NCI-H82 (cell line): ENCODE results near the gene ATAD3C.
"Not testable (repeated sequence)": the region's sequence is repeated elsewhere in the genome, so short reads cannot be mapped to it uniquely, and the experiment has no call there.

Experiments
- DNase-seq: peaks from one replicate; lab custom pipeline; 2025; lab: John Stamatoyannopoulos, UW

Gene ATAD3C

DNA sequence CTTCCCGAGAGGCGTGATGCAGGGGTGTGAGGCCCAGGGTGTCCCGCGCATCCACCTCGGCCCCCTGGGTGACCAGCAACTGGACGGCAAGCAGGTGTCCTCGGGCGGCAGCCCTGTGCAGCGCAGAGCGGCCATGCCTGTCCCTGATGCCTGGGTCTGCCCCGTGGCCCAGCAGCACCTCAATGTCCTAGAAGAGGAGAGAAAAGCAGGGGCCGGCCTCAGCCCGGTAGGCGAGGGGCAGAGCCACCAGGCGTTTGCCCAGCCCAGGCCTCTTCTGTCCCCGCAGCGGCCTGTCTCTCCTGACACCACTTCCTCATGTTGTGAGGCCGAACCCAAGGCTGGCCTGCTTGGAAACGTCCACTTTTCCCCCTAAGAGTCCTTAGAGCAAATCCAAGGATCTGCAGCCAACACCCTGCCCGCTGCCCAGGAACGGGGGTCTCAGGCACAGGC lies 30.1 kb upstream of the ATAD3C start:
- DNase-seq, result no peak

GRCh38 chr1:1419813-1420653 lies 29.5 kb upstream of the ATAD3C start:
- DNase-seq, result peak; percentile 63

- peak; percentile 78 for DNase-seq
These were observed 28.8 kb upstream of the ATAD3C start for GRCh38 chr1:1420654-1421141.

- DNase-seq, result peak; percentile 97
These were observed 28.2 kb upstream of the ATAD3C start, which contains the start of gene ANKRD65 for GRCh38 chr1:1421147-1421906. Gene ANKRD65, minus strand, starts transcription at chr1:1421276. Its CDS starts 271 bp downstream, at chr1:1421005.

GRCh38 chr1:1421907-1422464 lies 27.5 kb upstream of the ATAD3C start:
- DNase-seq, result no peak

DNA sequence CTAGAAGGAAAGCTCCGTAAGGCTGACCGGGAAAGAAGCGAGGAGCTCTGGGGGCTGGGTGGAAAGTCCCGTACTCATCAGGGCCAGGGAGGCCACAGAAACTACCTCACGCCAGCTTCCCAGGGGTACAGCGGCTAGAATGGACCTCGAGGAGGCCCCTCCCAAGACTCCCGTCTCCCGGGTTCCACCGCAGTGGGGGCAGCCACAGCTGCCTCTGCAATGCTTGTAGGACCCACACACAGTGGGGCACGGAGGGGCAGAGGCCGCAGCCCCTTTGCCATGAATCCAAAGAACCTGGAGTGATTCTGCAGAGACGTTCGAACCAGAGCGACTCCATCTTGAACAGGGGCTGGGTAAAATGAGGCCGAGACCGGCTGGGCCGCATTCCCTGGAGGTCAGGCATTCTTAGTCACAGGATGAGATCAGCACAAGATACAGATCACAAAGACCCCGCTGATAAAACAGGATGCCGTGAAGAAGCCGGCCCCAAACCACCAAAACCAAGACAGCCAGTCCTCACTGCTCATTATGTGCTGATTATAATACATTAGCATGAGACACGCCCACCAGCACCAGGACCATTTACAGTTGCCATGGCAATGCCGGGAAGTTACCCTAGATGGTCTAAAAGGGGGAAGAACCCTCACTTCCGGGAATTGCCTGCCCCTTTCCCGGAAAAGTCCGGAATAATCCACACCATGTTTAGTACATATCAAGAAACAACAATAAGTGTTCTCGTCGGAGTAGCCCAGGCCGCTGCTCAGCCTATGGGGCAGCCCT lies 26.8 kb upstream of the ATAD3C start:
- DNase-seq, result peak; percentile 38

- DNase-seq, result no peak
These were observed 26.3 kb upstream of the ATAD3C start for GRCh38 chr1:1423245-1423597.

- no peak for DNase-seq
These were observed 24.8 kb upstream of the ATAD3C start for GRCh38 chr1:1424707-1425106.

- no peak for DNase-seq
These were observed 24.1 kb upstream of the ATAD3C start for GRCh38 chr1:1425426-1425752.

GRCh38 chr1:1425753-1426495 lies 23.6 kb upstream of the ATAD3C start:
- DNase-seq, result no peak

GRCh38 chr1:1426496-1427105 lies 22.9 kb upstream of the ATAD3C start:
- DNase-seq, result no peak

DNA sequence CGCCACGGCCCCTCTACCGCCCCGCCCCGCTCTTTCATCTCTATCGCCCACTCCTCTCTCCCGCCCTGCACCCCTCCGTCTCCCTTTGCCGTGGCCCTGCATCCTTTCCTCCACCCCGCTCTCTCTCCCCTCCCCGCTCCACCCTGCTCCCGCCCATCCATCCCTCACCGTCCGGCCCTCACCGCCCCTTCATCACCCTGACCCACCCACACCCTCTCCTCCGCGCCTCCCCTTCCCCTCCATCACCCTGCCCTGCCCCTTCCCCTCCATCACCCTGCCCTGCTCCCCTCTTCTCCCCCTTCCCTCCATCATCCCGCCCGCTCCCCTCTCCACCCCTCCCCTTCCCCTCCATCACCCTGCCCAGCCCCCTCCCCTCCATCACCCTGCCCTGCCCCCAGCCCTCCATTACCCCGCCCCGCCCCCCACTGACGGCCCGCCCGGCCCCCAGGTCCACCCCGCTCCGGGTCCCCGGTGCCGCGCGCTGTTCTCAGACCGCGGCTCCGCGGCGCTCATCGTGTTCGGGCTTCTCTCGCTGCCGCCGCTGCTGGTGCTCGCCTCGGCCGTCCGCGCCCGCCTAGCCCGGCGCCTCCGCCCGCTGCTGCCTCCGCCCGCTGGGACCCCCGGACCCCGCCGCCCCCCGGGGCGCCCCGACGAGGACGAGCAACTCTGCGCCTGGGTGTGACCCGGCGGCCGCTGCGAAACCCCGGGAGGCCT lies 22.2 kb upstream of the ATAD3C start:
- peak; percentile 99 for DNase-seq

GRCh38 chr1:1427820-1428148 lies 21.7 kb upstream of the ATAD3C start:
- peak; percentile 46 for DNase-seq

- DNase-seq, result peak; percentile 57
These were observed 21.3 kb upstream of the ATAD3C start for GRCh38 chr1:1428174-1428573.

GRCh38 chr1:1428967-1429366 lies 20.5 kb upstream of the ATAD3C start:
- DNase-seq, result not testable (repeated sequence)

- DNase-seq, result no peak
These were observed 19.8 kb upstream of the ATAD3C start for GRCh38 chr1:1429671-1430073.

DNA sequence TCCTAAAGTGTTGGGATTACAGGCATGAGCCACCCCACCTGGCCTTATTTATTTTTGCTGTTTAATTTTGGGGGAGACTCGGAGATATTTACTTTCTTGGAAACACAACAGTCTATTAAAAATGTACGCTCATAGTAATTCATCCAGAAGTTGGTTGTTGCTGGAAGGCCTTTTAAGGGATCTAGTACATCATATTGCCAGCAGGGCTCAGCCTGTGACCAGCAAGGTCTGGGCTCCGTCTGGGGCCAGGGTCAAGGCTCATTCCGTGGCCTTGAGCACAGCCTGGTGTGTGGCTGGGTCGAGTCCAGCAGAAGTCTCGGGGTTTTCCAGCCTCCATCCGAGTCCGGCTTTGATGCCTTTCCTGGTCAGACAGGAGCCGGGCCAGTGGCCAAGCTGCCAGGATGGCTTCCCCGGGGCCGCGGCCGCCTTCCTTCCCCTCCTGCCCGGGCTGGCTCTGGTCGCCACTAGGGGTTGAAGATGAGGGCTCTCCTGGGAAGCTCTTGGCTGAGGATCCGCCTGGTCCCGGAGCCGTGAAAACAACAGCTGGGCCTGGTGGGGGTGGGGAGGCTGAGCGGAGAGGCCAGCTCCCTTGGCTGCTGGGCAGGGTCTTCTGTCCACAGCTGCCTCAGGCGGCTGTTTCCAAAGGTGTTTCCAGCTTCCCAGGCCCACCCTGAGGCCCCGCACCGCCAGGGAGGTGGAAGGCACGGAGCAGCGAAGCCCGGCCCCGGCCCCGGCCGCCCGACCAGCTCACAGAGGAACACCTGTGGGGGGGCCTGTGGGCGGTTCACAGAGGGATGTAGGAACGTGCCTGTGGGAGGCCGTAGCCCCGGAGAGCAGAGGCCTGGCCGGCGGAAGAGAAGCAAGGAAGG lies 19.1 kb upstream of the ATAD3C start:
- peak; percentile 97 for DNase-seq

GRCh38 chr1:1430992-1431844 lies 18.3 kb upstream of the ATAD3C start:
- DNase-seq, result peak; percentile 74
